Endodermal cell (in vitro differentiated cells): Measurements from ENCODE around the gene POLR2L. TPM values are rescaled to one million over a fixed set of nuclear protein-coding genes. Genes with fewer than 3 reads are reported as not detected.

ENCODE experiments used
- DNase-seq: peaks from one replicate; pipeline ENCODE4 v3.0.0-alpha.2; 2017
- H3K27ac ChIP-seq: 2 replicates; pipeline ENCODE4 v1.5.1; 2013; ENCODE audit warnings: mild to moderate bottlenecking, low read depth, low read length, moderate library complexity
- H3K27me3 ChIP-seq: 2 replicates; pipeline ENCODE4 v1.6.1; 2013; ENCODE audit warnings: mild to moderate bottlenecking, low read length, moderate library complexity; ENCODE audit not compliant: insufficient read depth, control insufficient read depth, poor library complexity, severe bottlenecking
- H3K36me3 ChIP-seq: 2 replicates; pipeline ENCODE4 v1.7.0; 2013; ENCODE audit warnings: mild to moderate bottlenecking, low read length, moderate library complexity; ENCODE audit not compliant: control insufficient read depth, insufficient read depth
- H3K4me1 ChIP-seq: one replicate; pipeline ENCODE4 v1.7.0; 2013; ENCODE audit warnings: low read length; ENCODE audit not compliant: control insufficient read depth, insufficient read depth
- H3K4me3 ChIP-seq: 2 replicates; pipeline ENCODE4 v1.5.1; 2013; ENCODE audit warnings: mild to moderate bottlenecking, low read length, moderate library complexity
- H3K9ac ChIP-seq: 2 replicates; pipeline ENCODE4 v1.6.1; 2013; ENCODE audit warnings: mild to moderate bottlenecking, low read length, moderate library complexity; ENCODE audit not compliant: poor library complexity, severe bottlenecking; ENCODE audit errors: extremely low read depth
- H3K9me3 ChIP-seq: 2 replicates; pipeline ENCODE4 v1.6.1; 2013; ENCODE audit warnings: mild to moderate bottlenecking, low read length, moderate library complexity; ENCODE audit not compliant: control insufficient read depth
- H3K27ac Mint-ChIP-seq: 2 replicates; pipeline ENCODE4 v1.8.0; 2020; ENCODE audit warnings: mixed read lengths
- H3K27me3 Mint-ChIP-seq: 2 replicates; pipeline ENCODE4 v1.8.0; 2021; ENCODE audit warnings: mild to moderate bottlenecking, mixed read lengths; ENCODE audit not compliant: insufficient read depth
- H3K36me3 Mint-ChIP-seq: 2 replicates; pipeline ENCODE4 v1.8.0; 2020; ENCODE audit warnings: low read depth, mixed read lengths
- H3K4me1 Mint-ChIP-seq: 2 replicates; pipeline ENCODE4 v1.8.0; 2020; ENCODE audit warnings: mixed read lengths
- H3K4me3 Mint-ChIP-seq: 2 replicates; pipeline ENCODE4 v1.8.0; 2020; ENCODE audit warnings: mild to moderate bottlenecking, moderate library complexity, mixed read lengths
- H3K9me3 Mint-ChIP-seq: 2 replicates; pipeline ENCODE4 v1.8.0; 2020; ENCODE audit warnings: mild to moderate bottlenecking, mixed read lengths
- WGBS, 2 experiments: methylation state at CpG; one replicate each; pipeline versions ENCODE4 v1.1.5 to v1.1.7; 2013; ENCODE audit warnings: missing lambda C conversion rate in 2 of 2, mixed read lengths in 1 of 2; ENCODE audit not compliant: insufficient coverage in 1 of 2, insufficient read length in 1 of 2; 5-methylcytosine and 5-hydroxymethylcytosine counted together
- total RNA-seq, 2 donors: library from RNA; stranded (reverse); fragmentation: NEBNext Ultra II Directional in 1 of 2; extraction: Animal tissue kit (Norgen Biotek cat#: 25700) in 1 of 2; gene quantifications; 2 replicates in 1 of 2; 3 replicates in 1 of 2; pipeline ENCODE4 v1.2.1, GENCODE V29; 2021
- TF ChIP-seq, protein P1 (sequence below): fragments of 200-600 bp; sonication (generic); conservative IDR thresholded peaks from 2 replicates; pipeline ENCODE4 v1.5.0; 2021; ENCODE audit warnings: antibody characterized with exemption, mild to moderate bottlenecking

POLR2L gene
- total RNA-seq, 2 donors from 2014 or later = 139 to 148 TPM

DNA sequence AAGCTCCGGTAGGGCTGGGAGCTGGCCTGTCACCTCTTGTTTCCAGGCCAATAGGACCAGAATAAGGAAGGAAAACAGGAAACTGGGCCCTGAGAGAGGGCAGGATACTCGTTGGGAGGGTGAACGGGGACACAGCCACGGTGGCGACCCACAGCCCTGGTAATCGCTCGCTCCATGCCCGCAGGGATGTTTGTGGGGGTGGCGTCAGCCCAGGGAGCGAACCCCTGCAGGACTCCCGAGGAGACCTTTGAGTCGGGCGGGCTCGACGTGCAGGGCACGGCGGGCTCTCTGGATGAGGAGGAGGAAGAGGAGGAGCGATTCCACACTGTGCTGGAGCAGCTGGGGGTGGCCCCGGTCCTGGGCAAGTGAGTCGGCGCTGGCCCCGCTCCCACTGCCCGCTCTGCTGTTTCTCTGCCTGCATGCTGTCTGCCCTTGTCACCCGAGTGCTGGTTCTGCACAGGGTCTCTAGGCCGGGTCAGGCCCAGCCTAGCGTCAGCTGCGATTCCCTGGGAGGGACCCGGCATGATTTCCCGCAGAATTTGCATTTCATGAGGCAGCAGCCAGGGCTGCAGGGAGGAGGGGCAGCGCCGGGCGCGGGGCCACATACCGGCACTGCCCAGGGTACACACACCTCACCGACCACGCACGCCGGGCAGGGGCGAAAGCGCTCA lies 13.0 kb downstream of the POLR2L start:
- Histone ChIP-seq H3K9ac (no peak overlapping the region), H3K36me3 (no peaks in the 10 kb centered on the region), H3K27me3 (peaks cover 66% of the 10 kb centered on the region), H3K4me3 (peak overlapping the region; percentile 66), H3K27ac (no peak overlapping the region), H3K9me3 (no peaks in the 10 kb centered on the region), H3K4me1 (peaks cover 18% of the 10 kb centered on the region)
- Mint-ChIP-seq H3K36me3 (peaks cover 7% of the 10 kb centered on the region), H3K9me3 (no peaks in the 10 kb centered on the region), H3K27ac (no peak overlapping the region), H3K4me1 (peaks cover 24% of the 10 kb centered on the region), H3K27me3 (peaks cover 50% of the 10 kb centered on the region), H3K4me3 (peak overlapping the region; percentile 59)
- TF ChIP-seq, protein P1, sequence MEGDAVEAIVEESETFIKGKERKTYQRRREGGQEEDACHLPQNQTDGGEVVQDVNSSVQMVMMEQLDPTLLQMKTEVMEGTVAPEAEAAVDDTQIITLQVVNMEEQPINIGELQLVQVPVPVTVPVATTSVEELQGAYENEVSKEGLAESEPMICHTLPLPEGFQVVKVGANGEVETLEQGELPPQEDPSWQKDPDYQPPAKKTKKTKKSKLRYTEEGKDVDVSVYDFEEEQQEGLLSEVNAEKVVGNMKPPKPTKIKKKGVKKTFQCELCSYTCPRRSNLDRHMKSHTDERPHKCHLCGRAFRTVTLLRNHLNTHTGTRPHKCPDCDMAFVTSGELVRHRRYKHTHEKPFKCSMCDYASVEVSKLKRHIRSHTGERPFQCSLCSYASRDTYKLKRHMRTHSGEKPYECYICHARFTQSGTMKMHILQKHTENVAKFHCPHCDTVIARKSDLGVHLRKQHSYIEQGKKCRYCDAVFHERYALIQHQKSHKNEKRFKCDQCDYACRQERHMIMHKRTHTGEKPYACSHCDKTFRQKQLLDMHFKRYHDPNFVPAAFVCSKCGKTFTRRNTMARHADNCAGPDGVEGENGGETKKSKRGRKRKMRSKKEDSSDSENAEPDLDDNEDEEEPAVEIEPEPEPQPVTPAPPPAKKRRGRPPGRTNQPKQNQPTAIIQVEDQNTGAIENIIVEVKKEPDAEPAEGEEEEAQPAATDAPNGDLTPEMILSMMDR = no peak
- DNase-seq = peak; percentile 76
- 14 to 25% methylated on average over 9 to 39 of the region's 40 CpGs for WGBS, 2 experiments

DNA sequence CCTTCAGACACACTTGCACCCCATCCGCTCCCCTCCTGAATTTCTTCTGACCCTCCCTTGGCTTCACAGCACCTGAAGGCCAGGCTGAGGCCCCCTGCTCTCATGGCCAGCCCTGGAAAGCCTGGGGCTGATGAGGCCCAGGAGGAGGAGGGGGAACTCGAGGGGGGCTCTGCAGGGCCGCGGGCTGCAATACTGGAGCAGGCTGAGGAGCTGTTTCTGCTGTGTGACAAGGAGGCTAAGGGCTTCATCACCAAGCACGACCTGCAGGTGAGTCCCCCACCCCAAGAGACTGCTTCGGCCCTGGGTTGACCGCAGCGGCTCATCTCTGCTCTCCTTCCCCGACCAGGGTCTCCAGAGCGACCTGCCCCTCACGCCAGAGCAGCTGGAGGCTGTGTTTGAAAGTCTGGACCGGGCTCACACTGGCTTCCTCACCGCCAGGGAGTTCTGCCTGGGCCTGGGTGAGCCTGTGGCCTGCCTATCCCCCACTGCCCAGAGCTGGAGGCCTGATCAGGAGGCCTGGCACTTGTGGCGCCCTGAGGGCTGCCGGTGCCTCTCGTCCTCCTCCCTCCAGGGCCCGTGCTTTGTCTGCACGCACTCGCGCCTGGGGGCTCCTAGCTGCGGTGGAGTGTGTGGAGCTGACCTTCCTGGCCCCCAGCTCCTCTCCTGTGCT lies 13.7 kb downstream of the POLR2L start:
- H3K9me3 Mint-ChIP-seq = no peaks in the 10 kb centered on the region
- 56 to 69% methylated on average over 15 to 21 of the region's 21 CpGs for WGBS, 2 experiments
- peak; percentile 70 for DNase-seq
- H3K27ac ChIP-seq = peak overlapping the region; percentile 49
- H3K9ac ChIP-seq = no peak overlapping the region
- no peak overlapping the region for H3K27ac Mint-ChIP-seq
- H3K9me3 ChIP-seq = no peaks in the 10 kb centered on the region
- H3K4me3 ChIP-seq = no peak overlapping the region
- peaks cover 18% of the 10 kb centered on the region for H3K4me1 ChIP-seq
- H3K27me3 ChIP-seq = peaks cover 66% of the 10 kb centered on the region
- peaks cover 7% of the 10 kb centered on the region for H3K36me3 Mint-ChIP-seq
- H3K36me3 ChIP-seq = no peaks in the 10 kb centered on the region
- H3K4me3 Mint-ChIP-seq = peak overlapping the region; percentile 59
- H3K27me3 Mint-ChIP-seq = peaks cover 50% of the 10 kb centered on the region
- H3K4me1 Mint-ChIP-seq = peaks cover 24% of the 10 kb centered on the region
- TF ChIP-seq, protein P1 = no peak

DNA sequence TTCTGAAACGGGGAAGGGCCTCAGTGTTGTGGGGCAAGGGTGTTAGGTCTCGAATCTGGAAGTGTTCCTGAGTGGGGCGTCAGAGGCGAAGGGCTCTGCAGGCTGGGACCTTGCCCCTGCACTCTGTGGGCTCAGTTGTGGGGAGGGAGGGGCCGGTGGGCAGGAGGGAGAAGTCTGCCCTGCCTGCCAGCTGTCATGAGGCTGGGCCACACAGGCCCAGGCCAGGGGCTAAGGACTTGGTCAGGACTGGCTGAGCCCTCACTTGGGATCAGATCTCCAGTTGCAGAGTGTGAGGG lies 14.5 kb downstream of the POLR2L start, which contains the start of gene CRACR2B:
Gene CRACR2B, plus strand, starts transcription at position 23 of the 296 bp plus-strand sequence. CDS start 689 bp downstream, outside the sequence.
- H3K27ac ChIP-seq = peak within 1 kb of the TSS; percentile 49
- TF ChIP-seq, protein P1 = no peak
- peaks cover 9% of the 10 kb centered on the region for H3K36me3 Mint-ChIP-seq
- WGBS, 2 experiments = 42 to 54% methylated on average over 4 to 5 of the region's 5 CpGs
- peak within 1 kb of the TSS; percentile 68 for H3K4me3 ChIP-seq
- peaks cover 50% of the 10 kb centered on the region for H3K27me3 Mint-ChIP-seq
- no peak within 1 kb of the TSS for H3K9ac ChIP-seq
- no peaks in the 10 kb centered on the region for H3K36me3 ChIP-seq
- no peaks in the 10 kb centered on the region for H3K9me3 ChIP-seq
- peaks cover 66% of the 10 kb centered on the region for H3K27me3 ChIP-seq
- H3K27ac Mint-ChIP-seq = peak within 1 kb of the TSS; percentile 90
- H3K4me3 Mint-ChIP-seq = peak within 1 kb of the TSS; percentile 69
- peaks cover 18% of the 10 kb centered on the region for H3K4me1 ChIP-seq
- DNase-seq = no peak
- H3K4me1 Mint-ChIP-seq = peaks cover 24% of the 10 kb centered on the region
- H3K9me3 Mint-ChIP-seq = no peaks in the 10 kb centered on the region
